ENCODE results near the gene ITGA2. TPM values are rescaled to one million over a fixed set of nuclear protein-coding genes. Genes with fewer than 3 reads are reported as not detected.

ITGA2 gene
- total and polyA plus RNA-seq, 2 of the 8 experiments (the other 6 are each of a cell fraction or from before 2014, with no cell fraction given) = 1.4 to 7.7 TPM

GRCh38 chr5:52995914-52996313, 6.8 kb downstream of the ITGA2 start:
- FAIRE-seq = no peak
- ChIA-PET POLR2A (ENCODE audit: partially characterized antibody) (no interaction called here), CTCF (ENCODE audit: partially characterized antibody) (interaction anchor here (0.6 to 1.4 kb wide), 4 partner anchors 35 to 1076 kb away, joined by 3 read pairs; no protein-coding TSS in a partner anchor)
- Histone ChIP-seq H4K91ac (replicated peaks; ENCODE audit: insufficient read length, low read length) (no peak overlapping the region), H2BK15ac (ENCODE audit: low read length) (no peak overlapping the region), H3K14ac (ENCODE audit: insufficient read length) (no peak overlapping the region), H2BK12ac (ENCODE audit: low read depth, low read length) (no peak overlapping the region), H3K27me3 (replicated peaks in 1 of 4; ENCODE audit: control insufficient read depth in 3 of 4, extremely low read depth in 1 of 4, insufficient read depth in 3 of 4, low read length in 3 of 4) (peaks cover 0 to 2% (median 0%) of the 10 kb centered on the region in 4 experiments; a peak in 1 of 7 replicates), H3K79me1 (ENCODE audit: low read depth, low read length) (no peaks in the 10 kb centered on the region), H3K23me2 (ENCODE audit: low read depth, low read length) (no peaks in the 10 kb centered on the region), H4K8ac (ENCODE audit: extremely low read depth, insufficient read depth, low read length) (no peak overlapping the region), H2BK20ac (ENCODE audit: low read length) (no peak overlapping the region), H4K5ac (ENCODE audit: insufficient read length, low read depth, low read length) (no peak overlapping the region), H3K36me3 (ENCODE audit: control insufficient read depth in 2 of 4, insufficient read depth in 4 of 4, low read length in 3 of 4) (no peaks in the 10 kb centered on the region; a peak in 1 of 8 replicates), H3K9ac (replicated peaks in 1 of 4; ENCODE audit: extremely low read depth in 1 of 4, low read depth in 3 of 4, low read length in 3 of 4) (no peak overlapping the region), H3K56ac (replicated peaks; ENCODE audit: insufficient read length, low read depth, low read length) (no peak overlapping the region), H3K4me1 (replicated peaks in 1 of 4; ENCODE audit: control insufficient read depth in 3 of 4, insufficient read depth in 4 of 4, low read length in 3 of 4) (no peaks in the 10 kb centered on the region), H3K79me2 (ENCODE audit: control insufficient read depth in 1 of 2, insufficient read depth in 2 of 2, low read length in 2 of 2) (no peaks in the 10 kb centered on the region), H2AK5ac (ENCODE audit: low read depth, low read length) (no peak overlapping the region), H3K18ac (ENCODE audit: extremely low read depth, low read length) (no peak overlapping the region), H3K27ac (ENCODE audit: low read depth, low read length) (no peak overlapping the region), H3K9me3 (ENCODE audit: insufficient read depth in 2 of 2, low read depth in 1 of 2, low read length in 1 of 2) (no peaks in the 10 kb centered on the region), H3K4ac (replicated peaks; ENCODE audit: insufficient read length, low read depth, low read length) (no peak overlapping the region), H2BK5ac (ENCODE audit: low read depth, low read length) (no peak overlapping the region), H4K20me1 (replicated peaks in 1 of 2; ENCODE audit: control insufficient read depth in 1 of 2, insufficient read depth in 2 of 2, low read length in 2 of 2) (no peaks in the 10 kb centered on the region), H3K23ac (ENCODE audit: insufficient read length) (no peak overlapping the region), H3K4me2 (ENCODE audit: insufficient read depth in 1 of 2, low read depth in 2 of 2, low read length in 2 of 2) (no peak overlapping the region), H2AFZ (ENCODE audit: low read length) (no peak overlapping the region), H2BK120ac (replicated peaks; ENCODE audit: low read depth, low read length) (no peak overlapping the region), H3K4me3 (ENCODE audit: extremely low read depth in 1 of 4, insufficient read depth in 2 of 4, low read depth in 3 of 4, low read length in 4 of 4) (no peak overlapping the region)
- WGBS, 2 experiments (ENCODE audit: extremely low coverage in 1 of 2, insufficient coverage in 1 of 2, insufficient read length in 1 of 2, insufficient replicate concordance in 2 of 2, low coverage in 1 of 2, low lambda C conversion rate in 2 of 2, missing lambda C conversion rate in 1 of 2) = 79 to 100% methylated on average over 1 of the region's 1 CpG
- DNase-seq (ENCODE audit: low read depth in 1 of 2, low spot score in 2 of 2) = no peak
- no peak for TF ChIP-seq EGR1 (IDR thresholded peaks at IDR 0.05; ENCODE audit: borderline replicate concordance, low read depth, low read length)
- TF ChIP-seq USF2 (IDR thresholded peaks at IDR 0.05; ENCODE audit: low read length) = no peak

Data from H1 (cell line).